Thyroid gland (tissue), 4 donors: Measurements from ENCODE around the gene SKP1.

Experiments
- CTCF ChIP-seq, 6 experiments: fragments of 200-600 bp in 3 of 6; fragments of 450-650 bp in 3 of 6; sonication (generic) in 3 of 6; IDR thresholded peaks; one replicate each; pipeline ENCODE4 v1.5.1; 2016 to 2019; ENCODE audit warnings: antibody characterized with exemption in 6 of 6, mild to moderate bottlenecking in 2 of 6, inconsistent platforms in 1 of 6, moderate library complexity in 1 of 6
- POLR2A ChIP-seq, 2 donors: fragments of 450-650 bp; IDR thresholded peaks; one replicate each; pipeline ENCODE4 v1.6.1; 2017; ENCODE audit warnings: antibody characterized with exemption in 2 of 2, mild to moderate bottlenecking in 2 of 2, moderate library complexity in 1 of 2

- TF ChIP-seq POLR2A (IDR thresholded peaks at IDR 0.05) (no peak), CTCF (IDR thresholded peaks at IDR 0.05) (no peak)
Observed at GRCh38 chr5:134128648-134128995, 48.1 kb downstream of the SKP1 start.
